Measurements from ENCODE around the gene PTPRT.

GRCh38 chr20:42957704-42958095, 232.0 kb downstream of the PTPRT start:
- TF ChIP-seq SIN3A (IDR thresholded peaks at IDR 0.05; ENCODE audit: borderline replicate concordance, low read depth, low read length) (no peak), CTCF (IDR thresholded peaks at IDR 0.05) (no peak), ELF1 (IDR thresholded peaks at IDR 0.05) (no peak), YY1 (IDR thresholded peaks at IDR 0.05; ENCODE audit: low read depth) (no peak)

Data from SK-N-SH (cell line).